ENCODE measurements around the gene GMPR.

Gene GMPR

DNA sequence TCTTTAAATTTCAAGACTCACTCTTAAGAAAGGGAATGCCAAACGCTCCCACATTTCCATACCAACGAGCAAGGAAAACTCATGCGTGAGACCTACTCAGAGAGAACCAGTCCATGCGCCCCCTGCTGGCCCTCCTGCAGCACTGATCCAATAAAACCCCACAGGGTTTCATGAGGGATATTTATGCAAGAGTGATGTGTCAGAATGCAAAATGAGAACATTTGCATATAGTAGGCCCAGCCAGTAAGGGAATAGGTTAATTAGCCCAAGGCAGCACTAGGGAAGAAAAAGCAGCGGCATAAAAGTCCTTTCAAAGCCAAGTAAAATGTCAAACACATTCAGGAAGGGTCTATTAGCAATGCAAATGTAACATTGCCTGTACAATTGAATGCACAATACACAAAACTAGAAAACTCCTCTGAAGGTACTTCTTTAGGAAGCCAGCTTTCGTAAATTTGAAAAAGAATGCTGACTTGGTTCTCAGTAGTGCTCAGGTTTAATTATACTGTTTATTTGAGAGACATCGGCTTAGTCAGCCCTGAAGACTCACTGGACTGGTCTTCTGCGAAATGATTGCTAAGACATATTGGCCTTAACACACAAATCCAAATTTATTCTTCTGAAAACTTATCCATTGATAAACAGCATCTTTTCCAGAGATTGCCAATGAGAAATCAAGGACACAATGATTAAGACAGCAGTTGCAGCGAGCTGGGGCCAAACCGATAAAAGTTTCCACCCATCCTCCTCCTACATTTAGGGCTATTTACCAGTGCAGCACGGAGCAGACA, 93.2 kb downstream of the GMPR start:
- H3K4me3 ChIP-seq (ENCODE audit: low read depth, low read length): no peak overlapping the region
- TF ChIP-seq, protein P1, sequence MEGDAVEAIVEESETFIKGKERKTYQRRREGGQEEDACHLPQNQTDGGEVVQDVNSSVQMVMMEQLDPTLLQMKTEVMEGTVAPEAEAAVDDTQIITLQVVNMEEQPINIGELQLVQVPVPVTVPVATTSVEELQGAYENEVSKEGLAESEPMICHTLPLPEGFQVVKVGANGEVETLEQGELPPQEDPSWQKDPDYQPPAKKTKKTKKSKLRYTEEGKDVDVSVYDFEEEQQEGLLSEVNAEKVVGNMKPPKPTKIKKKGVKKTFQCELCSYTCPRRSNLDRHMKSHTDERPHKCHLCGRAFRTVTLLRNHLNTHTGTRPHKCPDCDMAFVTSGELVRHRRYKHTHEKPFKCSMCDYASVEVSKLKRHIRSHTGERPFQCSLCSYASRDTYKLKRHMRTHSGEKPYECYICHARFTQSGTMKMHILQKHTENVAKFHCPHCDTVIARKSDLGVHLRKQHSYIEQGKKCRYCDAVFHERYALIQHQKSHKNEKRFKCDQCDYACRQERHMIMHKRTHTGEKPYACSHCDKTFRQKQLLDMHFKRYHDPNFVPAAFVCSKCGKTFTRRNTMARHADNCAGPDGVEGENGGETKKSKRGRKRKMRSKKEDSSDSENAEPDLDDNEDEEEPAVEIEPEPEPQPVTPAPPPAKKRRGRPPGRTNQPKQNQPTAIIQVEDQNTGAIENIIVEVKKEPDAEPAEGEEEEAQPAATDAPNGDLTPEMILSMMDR (IDR thresholded peaks at IDR 0.05; ENCODE audit: low read depth, low read length): peak; percentile 98
- in situ Hi-C loops (cut with HindIII; ENCODE audit: low sequenced_read_pairs): no loop called here
- peak; percentile 81 for DNase-seq (ENCODE audit: low read depth, low spot score)

DNA sequence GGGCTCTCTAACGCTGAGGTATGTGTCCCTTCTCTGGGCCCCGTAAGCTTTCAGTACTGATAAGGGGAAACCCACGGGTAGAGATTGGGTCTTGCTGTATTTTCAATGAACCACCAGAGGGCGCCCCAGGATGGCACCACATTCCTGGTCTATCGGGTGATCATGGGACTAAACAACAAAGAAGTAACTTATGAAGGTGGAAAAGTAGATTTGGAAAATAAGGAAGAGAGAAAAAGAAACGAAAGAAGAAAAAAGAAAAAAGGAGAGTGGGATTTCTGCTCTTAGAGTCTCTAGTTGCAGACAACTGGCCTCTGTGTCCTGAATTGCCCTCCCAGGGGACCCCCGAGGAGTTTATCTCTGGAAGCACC, 93.8 kb downstream of the GMPR start:
- no peak overlapping the region for H3K4me3 ChIP-seq (ENCODE audit: low read depth, low read length)
- TF ChIP-seq, protein P1 (IDR thresholded peaks at IDR 0.05; ENCODE audit: low read depth, low read length): peak; percentile 82
- peak; percentile 74 for DNase-seq (ENCODE audit: low read depth, low spot score)
- in situ Hi-C loops (cut with HindIII; ENCODE audit: low sequenced_read_pairs): no loop called here

GRCh38 chr6:16333580-16333979, 95.2 kb downstream of the GMPR start:
- TF ChIP-seq, protein P1 (IDR thresholded peaks at IDR 0.05; ENCODE audit: low read depth, low read length): no peak
- peak; percentile 64 for DNase-seq (ENCODE audit: low read depth, low spot score)
- H3K4me3 ChIP-seq (ENCODE audit: low read depth, low read length): no peak overlapping the region
- in situ Hi-C loops (cut with HindIII; ENCODE audit: low sequenced_read_pairs): no loop called here

GRCh38 chr6:16334671-16335070, 96.3 kb downstream of the GMPR start:
- TF ChIP-seq, protein P1 (IDR thresholded peaks at IDR 0.05; ENCODE audit: low read depth, low read length): no peak
- in situ Hi-C loops (cut with HindIII; ENCODE audit: low sequenced_read_pairs): no loop called here
- peak; percentile 74 for DNase-seq (ENCODE audit: low read depth, low spot score)
- H3K4me3 ChIP-seq (ENCODE audit: low read depth, low read length): no peak overlapping the region

DNA sequence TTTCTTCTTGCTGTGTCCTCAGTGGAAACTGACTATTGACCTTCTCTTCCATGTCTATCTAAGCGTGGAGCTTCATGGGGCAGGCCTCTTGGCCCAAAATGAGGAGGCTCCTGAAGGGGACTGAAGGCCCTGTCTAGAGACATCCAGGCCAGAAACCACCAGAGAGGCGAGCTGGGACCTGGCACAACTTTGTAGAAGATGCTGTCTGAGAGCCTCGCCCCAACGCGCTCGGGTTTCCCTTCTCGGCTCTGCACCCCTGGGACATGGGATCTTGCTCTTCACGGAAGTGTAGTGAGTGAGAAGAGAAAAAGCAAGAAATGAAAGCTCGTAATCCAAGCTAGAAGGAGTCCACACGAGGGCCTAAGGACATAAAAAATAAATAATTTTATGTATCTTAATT, 96.8 kb downstream of the GMPR start:
- no peak for DNase-seq (ENCODE audit: low read depth, low spot score)
- in situ Hi-C loops (cut with HindIII; ENCODE audit: low sequenced_read_pairs): no loop called here
- H3K4me3 ChIP-seq (ENCODE audit: low read depth, low read length): no peak overlapping the region
- TF ChIP-seq, protein P1 (IDR thresholded peaks at IDR 0.05; ENCODE audit: low read depth, low read length): no peak

DNA sequence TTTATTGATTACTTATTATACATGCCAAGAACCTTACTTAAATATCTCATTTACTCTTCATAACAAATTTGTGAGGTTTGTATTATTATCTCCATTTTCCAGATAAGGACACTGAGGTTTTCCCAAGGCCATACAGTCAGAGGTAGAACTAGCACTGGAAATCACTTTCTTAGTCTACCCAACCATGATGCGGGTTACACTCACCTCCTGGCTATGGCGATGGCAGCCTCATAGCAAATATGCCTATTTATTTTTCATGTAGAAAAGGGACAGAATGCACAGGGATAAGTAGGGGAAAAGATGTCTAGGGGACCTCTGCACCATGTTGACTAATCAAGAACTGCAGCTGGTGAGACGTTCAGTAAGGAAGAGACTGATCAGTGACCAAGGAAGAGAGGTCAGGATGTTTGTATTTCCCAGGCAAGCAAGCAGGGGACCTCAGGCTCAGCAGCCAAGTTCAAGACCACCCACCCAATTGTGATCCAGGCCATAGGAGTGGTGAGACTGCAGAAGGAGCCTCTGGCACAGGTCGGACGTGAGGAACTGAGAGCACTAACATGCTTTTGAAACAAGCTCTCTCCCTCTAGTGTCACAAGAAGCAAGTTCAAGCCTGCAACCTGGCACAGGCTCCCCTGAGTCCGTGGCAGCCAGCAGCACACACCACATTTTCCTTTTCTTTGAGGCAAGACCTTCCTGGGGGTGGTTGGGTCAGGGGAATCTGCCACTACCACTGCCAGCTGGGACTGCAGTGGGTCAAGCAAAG, 97.8 kb downstream of the GMPR start:
- no peak overlapping the region for H3K4me3 ChIP-seq (ENCODE audit: low read depth, low read length)
- in situ Hi-C loops (cut with HindIII; ENCODE audit: low sequenced_read_pairs): no loop called here
- TF ChIP-seq, protein P1 (IDR thresholded peaks at IDR 0.05; ENCODE audit: low read depth, low read length): no peak
- no peak for DNase-seq (ENCODE audit: low read depth, low spot score)

Data from astrocyte of the spinal cord (primary cell).